SU-DHL-6 (cell line): ENCODE measurements around the gene PLEKHG2.

Source experiments
- EZH2phosphoT487 ChIP-seq: fragments of 200-600 bp; sonication (generic), shearing (Covaris generic); conservative IDR thresholded peaks from 2 replicates; pipeline ENCODE4 v1.6.1; 2018; ENCODE audit warnings: mild to moderate bottlenecking, antibody characterized with exemption, low read length, moderate library complexity, mixed read lengths
- TF ChIP-seq, protein P1 (sequence below): fragments of 200-600 bp; sonication (generic); IDR thresholded peaks from one replicate; pipeline ENCODE4 v1.5.1; 2017; ENCODE audit warnings: antibody characterized with exemption, mild to moderate bottlenecking, low read length, moderate library complexity; ENCODE audit not compliant: insufficient read depth, poor library complexity, severe bottlenecking

DNA sequence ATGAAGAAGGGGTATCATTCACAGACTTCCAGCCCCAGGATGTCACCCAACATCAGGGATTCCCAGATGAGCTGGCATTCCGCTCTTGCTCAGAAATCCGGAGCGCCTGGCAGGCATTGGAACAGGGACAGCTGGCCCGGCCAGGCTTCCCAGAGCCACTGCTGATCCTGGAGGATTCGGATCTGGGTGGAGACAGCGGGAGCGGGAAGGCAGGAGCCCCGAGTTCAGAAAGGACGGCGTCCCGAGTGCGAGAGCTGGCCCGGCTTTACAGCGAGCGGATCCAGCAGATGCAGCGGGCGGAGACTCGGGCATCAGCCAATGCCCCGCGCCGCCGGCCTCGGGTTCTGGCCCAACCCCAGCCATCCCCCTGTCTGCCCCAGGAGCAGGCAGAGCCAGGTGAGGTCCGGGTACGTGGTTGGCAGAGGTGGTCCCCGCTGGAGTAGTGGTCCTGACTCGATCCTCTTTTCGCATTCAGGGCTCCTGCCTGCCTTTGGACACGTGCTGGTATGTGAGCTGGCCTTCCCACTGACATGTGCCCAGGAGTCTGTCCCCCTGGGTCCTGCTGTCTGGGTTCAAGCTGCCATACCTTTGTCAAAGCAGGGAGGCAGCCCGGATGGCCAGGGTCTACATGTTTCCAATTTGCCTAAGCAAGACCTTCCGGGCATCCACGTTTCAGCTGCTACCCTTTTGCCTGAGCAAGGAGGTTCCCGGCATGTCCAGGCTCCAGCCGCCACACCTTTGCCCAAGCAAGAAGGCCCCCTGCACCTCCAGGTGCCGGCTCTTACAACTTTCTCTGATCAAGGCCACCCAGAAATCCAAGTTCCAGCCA, 11.0 kb downstream of the PLEKHG2 start:
- TF ChIP-seq, protein P1, sequence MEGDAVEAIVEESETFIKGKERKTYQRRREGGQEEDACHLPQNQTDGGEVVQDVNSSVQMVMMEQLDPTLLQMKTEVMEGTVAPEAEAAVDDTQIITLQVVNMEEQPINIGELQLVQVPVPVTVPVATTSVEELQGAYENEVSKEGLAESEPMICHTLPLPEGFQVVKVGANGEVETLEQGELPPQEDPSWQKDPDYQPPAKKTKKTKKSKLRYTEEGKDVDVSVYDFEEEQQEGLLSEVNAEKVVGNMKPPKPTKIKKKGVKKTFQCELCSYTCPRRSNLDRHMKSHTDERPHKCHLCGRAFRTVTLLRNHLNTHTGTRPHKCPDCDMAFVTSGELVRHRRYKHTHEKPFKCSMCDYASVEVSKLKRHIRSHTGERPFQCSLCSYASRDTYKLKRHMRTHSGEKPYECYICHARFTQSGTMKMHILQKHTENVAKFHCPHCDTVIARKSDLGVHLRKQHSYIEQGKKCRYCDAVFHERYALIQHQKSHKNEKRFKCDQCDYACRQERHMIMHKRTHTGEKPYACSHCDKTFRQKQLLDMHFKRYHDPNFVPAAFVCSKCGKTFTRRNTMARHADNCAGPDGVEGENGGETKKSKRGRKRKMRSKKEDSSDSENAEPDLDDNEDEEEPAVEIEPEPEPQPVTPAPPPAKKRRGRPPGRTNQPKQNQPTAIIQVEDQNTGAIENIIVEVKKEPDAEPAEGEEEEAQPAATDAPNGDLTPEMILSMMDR = no peak
- no peak for TF ChIP-seq EZH2phosphoT487
